Subcutaneous adipose tissue (tissue), 4 donors: ENCODE results near the gene UGT1A9. TPM values are rescaled to one million over a fixed set of nuclear protein-coding genes. Genes with fewer than 3 reads are reported as not detected.

Source experiments
- total RNA-seq, 4 donors: library from RNA; depleted of rRNA; stranded (reverse); fragments of >200 nt; gene quantifications; one replicate each; pipeline ENCODE4 v1.1.0, GENCODE V29; 2016
- TF ChIP-seq, protein P1 (sequence below): fragments of 450-650 bp; IDR thresholded peaks from one replicate; pipeline ENCODE4 v1.5.1; 2016; ENCODE audit warnings: low read depth, mild to moderate bottlenecking, control low read depth, antibody characterized with exemption, moderate library complexity

UGT1A9 gene
- total RNA-seq, 4 donors from 2014 or later = not detected

DNA sequence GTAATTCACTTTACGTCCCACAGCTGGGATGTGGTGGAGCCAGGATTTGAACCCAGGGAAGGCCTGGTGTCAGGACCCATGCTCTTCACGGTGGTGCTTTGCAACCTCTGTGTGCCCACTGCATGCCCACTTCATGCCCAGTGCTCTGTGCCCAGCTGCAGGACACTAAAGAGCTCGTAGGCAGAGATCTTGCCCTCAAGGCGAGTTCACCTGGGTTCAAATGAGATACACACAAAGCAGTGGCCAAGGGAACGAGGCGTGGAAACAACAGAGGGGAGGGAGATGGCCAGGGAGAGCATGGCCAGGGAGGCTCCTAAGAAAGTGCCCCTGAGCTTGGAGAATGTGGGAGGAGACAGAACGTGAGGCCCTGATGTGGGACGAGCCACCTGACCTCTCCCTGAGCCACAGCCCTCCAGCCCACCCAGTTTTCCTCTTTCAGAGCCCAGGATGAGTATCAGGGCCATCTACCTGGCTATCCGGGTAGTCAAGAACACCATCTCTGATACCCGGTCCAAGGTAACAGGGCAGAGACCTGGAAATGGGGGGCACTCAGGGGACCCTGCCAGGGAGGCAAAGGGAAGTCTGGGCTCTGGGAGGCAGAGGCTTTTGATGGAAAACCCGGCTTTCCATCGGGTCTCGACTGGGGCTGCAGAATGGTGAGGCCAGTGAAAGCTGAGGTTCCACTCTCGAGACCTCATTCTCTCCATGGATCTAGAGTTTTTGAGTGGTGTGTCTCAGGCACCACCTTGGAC, 126.8 kb downstream of the UGT1A9 start:
- TF ChIP-seq, protein P1, sequence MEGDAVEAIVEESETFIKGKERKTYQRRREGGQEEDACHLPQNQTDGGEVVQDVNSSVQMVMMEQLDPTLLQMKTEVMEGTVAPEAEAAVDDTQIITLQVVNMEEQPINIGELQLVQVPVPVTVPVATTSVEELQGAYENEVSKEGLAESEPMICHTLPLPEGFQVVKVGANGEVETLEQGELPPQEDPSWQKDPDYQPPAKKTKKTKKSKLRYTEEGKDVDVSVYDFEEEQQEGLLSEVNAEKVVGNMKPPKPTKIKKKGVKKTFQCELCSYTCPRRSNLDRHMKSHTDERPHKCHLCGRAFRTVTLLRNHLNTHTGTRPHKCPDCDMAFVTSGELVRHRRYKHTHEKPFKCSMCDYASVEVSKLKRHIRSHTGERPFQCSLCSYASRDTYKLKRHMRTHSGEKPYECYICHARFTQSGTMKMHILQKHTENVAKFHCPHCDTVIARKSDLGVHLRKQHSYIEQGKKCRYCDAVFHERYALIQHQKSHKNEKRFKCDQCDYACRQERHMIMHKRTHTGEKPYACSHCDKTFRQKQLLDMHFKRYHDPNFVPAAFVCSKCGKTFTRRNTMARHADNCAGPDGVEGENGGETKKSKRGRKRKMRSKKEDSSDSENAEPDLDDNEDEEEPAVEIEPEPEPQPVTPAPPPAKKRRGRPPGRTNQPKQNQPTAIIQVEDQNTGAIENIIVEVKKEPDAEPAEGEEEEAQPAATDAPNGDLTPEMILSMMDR = no peak

DNA sequence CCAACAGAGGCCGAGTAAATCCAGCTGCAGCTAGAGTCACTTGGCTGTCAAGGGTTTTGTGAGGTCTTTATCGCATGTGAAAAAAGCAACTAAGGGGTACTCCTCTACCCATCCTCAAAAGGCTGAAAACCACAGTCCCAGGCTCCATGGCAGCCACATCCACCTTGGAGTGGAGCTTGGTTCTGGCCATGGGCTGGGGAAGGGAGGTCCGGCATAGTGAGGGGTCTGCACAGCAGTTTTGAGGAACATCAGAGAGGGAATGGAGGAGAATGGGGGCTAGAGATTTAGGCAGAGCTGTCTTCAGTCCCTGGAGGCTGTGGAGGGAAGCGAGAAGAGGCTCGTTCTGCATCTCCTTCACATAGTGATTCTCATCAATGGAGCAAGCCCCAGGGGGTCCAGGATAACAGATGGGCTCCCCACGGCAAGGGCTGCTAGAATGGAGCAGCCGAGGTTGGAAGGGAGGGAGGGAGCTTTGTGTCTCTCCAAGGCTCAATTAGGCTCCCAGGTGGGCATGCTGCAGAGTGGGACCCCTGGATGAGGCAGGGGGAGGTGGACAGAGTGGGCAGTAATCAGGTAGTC, 127.5 kb downstream of the UGT1A9 start:
- TF ChIP-seq, protein P1 = no peak

DNA sequence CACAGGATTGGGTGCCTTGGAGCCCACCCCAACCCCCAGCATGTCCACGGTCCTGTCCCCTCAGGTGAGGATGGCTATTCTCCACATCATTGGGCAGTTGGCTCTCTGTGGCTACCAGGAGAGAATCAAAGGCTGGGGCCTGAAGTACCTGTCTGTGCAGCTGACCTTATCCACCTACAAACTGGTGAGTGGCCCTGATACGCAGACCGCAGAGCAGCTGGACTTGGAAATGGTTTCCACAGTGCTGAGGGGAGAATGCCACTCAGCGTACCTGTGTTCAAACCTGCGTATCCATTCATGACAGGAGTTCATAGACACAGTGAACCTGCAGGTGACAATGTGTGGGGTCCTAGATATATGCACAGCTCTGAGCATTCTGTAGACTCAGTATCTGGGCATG, 128.0 kb downstream of the UGT1A9 start:
- TF ChIP-seq, protein P1 = no peak

DNA sequence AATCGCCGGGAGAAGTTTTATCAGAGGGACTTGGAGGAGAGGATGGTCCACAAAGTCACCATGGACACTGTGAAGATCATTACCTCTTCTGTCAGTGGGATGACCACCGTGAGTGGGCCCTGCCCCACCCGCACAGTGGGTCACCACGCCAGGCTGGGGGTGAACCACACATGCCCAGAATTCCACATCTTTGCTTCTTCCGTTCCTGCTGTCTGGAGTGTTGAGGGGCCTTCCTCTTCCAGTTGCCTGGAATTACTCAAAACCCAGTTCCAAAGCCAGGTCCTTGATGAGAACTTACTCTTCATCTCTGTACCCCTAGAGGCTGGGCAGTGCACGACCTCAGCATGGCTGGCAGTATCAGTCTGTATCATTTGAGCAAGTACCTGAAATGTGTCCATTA, 128.5 kb downstream of the UGT1A9 start:
- TF ChIP-seq, protein P1 = no peak

DNA sequence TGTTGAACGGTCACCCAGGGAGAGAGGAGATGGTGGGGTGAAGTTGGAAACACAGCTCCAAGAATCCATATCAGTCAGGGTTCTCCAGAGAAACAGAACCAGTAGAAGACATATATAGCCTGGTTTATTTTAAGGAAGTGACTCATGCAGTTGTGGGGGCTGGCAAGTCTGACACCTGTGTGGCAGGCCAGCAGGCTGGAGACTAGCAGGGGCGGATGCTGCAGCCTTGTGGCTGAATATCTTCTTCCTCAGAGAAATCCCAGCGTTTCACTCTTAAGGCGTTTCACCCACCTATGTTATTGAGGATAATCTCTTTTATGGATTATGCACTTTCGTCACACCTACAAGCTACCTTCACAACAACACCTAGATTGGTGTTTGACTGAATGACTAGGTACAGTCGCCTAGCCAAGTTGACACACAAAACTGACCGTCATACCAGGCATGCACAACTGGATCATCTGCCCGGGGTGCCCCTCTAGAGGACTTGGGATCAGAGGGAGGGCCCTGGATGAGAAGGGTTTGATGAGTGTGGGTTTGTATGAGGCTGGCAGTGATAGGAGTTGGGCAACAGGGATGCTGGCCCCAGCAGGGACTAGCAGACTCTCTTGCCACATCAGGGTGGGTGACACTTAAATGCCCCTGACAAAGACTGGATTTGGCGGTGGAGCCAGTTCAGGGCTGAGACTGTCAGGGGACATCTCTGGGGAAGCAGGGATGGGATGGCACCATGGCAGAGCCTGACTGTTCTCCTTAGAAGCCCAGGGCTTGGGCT, 129.8 kb downstream of the UGT1A9 start:
- TF ChIP-seq, protein P1 = no peak

DNA sequence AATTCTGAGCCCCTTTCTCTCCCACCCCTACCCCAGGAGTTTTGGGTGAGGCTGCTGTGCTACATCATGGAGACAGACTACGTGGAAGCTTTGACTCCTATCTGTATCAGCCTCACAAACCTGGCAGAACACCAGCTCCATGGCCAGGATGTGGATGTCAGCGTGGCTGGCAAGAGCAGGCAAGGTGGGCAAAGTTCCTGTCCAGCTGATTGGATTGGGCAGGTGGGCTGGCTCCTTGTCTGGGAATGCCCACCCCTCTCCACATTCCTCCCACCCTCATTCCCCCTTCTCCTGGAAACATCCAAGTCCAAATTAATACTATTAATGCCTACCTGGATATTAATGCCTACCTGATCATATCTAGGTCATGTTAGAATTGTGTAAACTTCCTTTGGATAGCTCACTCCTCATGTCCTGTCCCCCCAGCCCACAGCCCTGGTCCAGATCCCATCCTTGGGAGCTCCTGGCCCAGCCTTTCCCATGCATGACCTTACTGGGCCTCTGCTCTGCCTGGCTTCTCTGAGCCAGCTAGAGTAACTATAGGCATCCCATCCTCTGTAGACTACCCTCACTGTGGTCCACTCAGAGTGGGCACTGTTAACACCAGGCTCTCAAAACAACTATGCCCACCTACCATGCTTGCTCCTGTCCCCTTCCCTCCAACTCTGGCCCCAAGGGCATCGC, 130.6 kb downstream of the UGT1A9 start:
- TF ChIP-seq, protein P1 = no peak
